ENCODE measurements around the gene OR4D6.

Gene OR4D6

DNA sequence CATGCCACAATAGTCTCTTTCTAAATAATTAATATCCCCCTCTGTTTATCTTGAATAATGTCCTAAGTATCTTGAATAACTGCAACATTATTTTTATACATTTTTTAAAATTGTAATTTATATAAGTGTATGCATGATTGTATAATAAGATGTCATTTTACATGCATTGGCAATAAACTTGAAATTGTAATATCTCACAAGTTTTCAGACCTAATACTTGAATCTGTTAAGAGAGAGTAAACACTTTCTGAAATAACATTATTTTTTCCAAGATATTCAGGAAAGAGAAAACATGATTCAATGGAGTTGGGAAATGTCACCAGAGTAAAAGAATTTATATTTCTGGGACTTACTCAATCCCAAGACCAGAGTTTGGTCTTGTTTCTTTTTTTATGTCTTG, 46.5 kb downstream of the OR4D6 start, which contains the start of gene OR4D11:
TSS of gene OR4D11 (plus strand) at position 301 of the 400 bp plus-strand sequence. CDS start at position 301, 0 bp downstream.
- no peak within 1 kb of the TSS for H3K27ac ChIP-seq
- TF ChIP-seq, protein P1, sequence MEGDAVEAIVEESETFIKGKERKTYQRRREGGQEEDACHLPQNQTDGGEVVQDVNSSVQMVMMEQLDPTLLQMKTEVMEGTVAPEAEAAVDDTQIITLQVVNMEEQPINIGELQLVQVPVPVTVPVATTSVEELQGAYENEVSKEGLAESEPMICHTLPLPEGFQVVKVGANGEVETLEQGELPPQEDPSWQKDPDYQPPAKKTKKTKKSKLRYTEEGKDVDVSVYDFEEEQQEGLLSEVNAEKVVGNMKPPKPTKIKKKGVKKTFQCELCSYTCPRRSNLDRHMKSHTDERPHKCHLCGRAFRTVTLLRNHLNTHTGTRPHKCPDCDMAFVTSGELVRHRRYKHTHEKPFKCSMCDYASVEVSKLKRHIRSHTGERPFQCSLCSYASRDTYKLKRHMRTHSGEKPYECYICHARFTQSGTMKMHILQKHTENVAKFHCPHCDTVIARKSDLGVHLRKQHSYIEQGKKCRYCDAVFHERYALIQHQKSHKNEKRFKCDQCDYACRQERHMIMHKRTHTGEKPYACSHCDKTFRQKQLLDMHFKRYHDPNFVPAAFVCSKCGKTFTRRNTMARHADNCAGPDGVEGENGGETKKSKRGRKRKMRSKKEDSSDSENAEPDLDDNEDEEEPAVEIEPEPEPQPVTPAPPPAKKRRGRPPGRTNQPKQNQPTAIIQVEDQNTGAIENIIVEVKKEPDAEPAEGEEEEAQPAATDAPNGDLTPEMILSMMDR (conservative IDR thresholded peaks at IDR 0.05), result no peak
- TF ChIP-seq ZFX (IDR thresholded peaks at IDR 0.05), result no peak
